ENCODE results near the gene IDI2. TPM values are rescaled to one million over a fixed set of nuclear protein-coding genes. Genes with fewer than 3 reads are reported as not detected.

IDI2 gene
- total RNA-seq (2016; rRNA removed; fragmentation: Illumina TruSeq; extraction: Trizol) (not detected in 2 replicates), polyA plus RNA-seq (2011; rRNA removed) (not detected in 2 replicates), polyA minus RNA-seq (2011; rRNA and poly(A)+ RNA removed; ENCODE audit: low replicate concordance) (not detected in 2 replicates), Bru-seq, nascent RNA (not detected), BruChase-seq, experiment 1, labeled RNA remaining after a 6-hour chase (percentile 22 among the genes with signal in this experiment), BruChase-seq, experiment 2, labeled RNA remaining after a 2-hour chase (not detected)
- total RNA-seq (2016; cell fraction: cytosol; rRNA removed; fragmentation: Illumina TruSeq; extraction: Trizol; ENCODE audit: low read depth) = not detected in 2 replicates
- not detected in 2 replicates for total RNA-seq (2016; cell fraction: insoluble cytoplasmic fraction; rRNA removed; fragmentation: Illumina TruSeq; extraction: Trizol)
- total RNA-seq (2016; cell fraction: membrane; rRNA removed; fragmentation: Illumina TruSeq; extraction: Trizol) = not detected in 2 replicates
- not detected in 2 replicates for total RNA-seq (2016; cell fraction: nucleus; rRNA removed; fragmentation: Illumina TruSeq; extraction: Trizol)
- polyA plus RNA-seq (2011; cell fraction: cytosol; rRNA removed) = not detected in 2 replicates
- polyA plus RNA-seq (2011; cell fraction: nucleus; rRNA removed) = not detected in 2 replicates
- polyA plus RNA-seq (2012) = not detected in 2 replicates
- polyA plus RNA-seq (2016; cell fraction: cytosol; fragmentation: Illumina TruSeq; extraction: Trizol; ENCODE audit: low read depth) = not detected in 2 replicates
- polyA plus RNA-seq (2016; cell fraction: insoluble cytoplasmic fraction; fragmentation: Illumina TruSeq; extraction: Trizol; ENCODE audit: low read depth) = not detected in 2 replicates
- polyA plus RNA-seq (2016; cell fraction: membrane; fragmentation: Illumina TruSeq; extraction: Trizol; ENCODE audit: low read depth) = not detected in 2 replicates
- not detected in 2 replicates for polyA plus RNA-seq (2016; cell fraction: nucleus; fragmentation: Illumina TruSeq; extraction: Trizol; ENCODE audit: insufficient read depth, low read depth)
- polyA minus RNA-seq (2011; cell fraction: cytosol; rRNA and poly(A)+ RNA removed) = not detected in 2 replicates
- not detected in 2 replicates for polyA minus RNA-seq (2011; cell fraction: nucleus; rRNA and poly(A)+ RNA removed)
- long read RNA-seq, experiment 1 = 0 reads
- long read RNA-seq, experiment 2 = 0 reads

- Histone ChIP-seq H3K9ac (ENCODE audit: insufficient read depth, low read depth, low read length) (no peak within 1 kb of the TSS), H3K4me2 (ENCODE audit: low read depth, low read length) (no peak within 1 kb of the TSS), H3K27ac (ENCODE audit: extremely low read length, insufficient read depth, low read length) (no peak within 1 kb of the TSS), H3K4me1 (ENCODE audit: insufficient read depth, low read length) (no peaks in the 10 kb centered on the region), H3K9me3 (ENCODE audit: low read length) (no peaks in the 10 kb centered on the region), H3K27me3 (ENCODE audit: control insufficient read depth in 1 of 2, insufficient read depth in 2 of 2, low read length in 2 of 2) (no peaks in the 10 kb centered on the region), H2AFZ (ENCODE audit: low read length) (no peak within 1 kb of the TSS), H4K20me1 (ENCODE audit: insufficient read depth, low read length) (no peaks in the 10 kb centered on the region), H3K79me2 (ENCODE audit: insufficient read depth, low read length) (no peaks in the 10 kb centered on the region), H3K36me3 (replicated peaks in 1 of 2; ENCODE audit: control insufficient read depth in 1 of 2, insufficient read depth in 2 of 2, low read length in 2 of 2) (no peaks in the 10 kb centered on the region), H3K4me3 (replicated peaks in 1 of 3; ENCODE audit: insufficient read depth in 1 of 3, low read depth in 2 of 3, low read length in 3 of 3) (no peak within 1 kb of the TSS)
- intact Hi-C loops (cut with micrococcal nuclease; ENCODE audit: unreplicated experiment) = no loop called here
- no peak for FAIRE-seq
- no TSS peak for BruUV-seq (replicated peaks)
- WGBS (ENCODE audit: low lambda C conversion rate) = 21% methylated on average over 1 of the region's 1 CpG
- ChIA-PET CTCF (ENCODE audit: low intra/inter-chr PET ratio, low total read pairs) (no interaction called here), POLR2A (no interaction called here)
- ATAC-seq = no peak
- in situ Hi-C loops (cut with HindIII; ENCODE audit: extremely low pct_ligation_motif_present, low pct_unique_long_range_greater_than_20kb) = no loop called here
- TF ChIP-seq, protein P1, sequence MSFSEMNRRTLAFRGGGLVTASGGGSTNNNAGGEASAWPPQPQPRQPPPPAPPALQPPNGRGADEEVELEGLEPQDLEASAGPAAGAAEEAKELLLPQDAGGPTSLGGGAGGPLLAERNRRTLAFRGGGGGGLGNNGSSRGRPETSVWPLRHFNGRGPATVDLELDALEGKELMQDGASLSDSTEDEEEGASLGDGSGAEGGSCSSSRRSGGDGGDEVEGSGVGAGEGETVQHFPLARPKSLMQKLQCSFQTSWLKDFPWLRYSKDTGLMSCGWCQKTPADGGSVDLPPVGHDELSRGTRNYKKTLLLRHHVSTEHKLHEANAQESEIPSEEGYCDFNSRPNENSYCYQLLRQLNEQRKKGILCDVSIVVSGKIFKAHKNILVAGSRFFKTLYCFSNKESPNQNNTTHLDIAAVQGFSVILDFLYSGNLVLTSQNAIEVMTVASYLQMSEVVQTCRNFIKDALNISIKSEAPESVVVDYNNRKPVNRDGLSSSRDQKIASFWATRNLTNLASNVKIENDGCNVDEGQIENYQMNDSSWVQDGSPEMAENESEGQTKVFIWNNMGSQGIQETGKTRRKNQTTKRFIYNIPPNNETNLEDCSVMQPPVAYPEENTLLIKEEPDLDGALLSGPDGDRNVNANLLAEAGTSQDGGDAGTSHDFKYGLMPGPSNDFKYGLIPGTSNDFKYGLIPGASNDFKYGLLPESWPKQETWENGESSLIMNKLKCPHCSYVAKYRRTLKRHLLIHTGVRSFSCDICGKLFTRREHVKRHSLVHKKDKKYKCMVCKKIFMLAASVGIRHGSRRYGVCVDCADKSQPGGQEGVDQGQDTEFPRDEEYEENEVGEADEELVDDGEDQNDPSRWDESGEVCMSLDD (CRISPR knock-in tag; IDR thresholded peaks at IDR 0.05; ENCODE audit: borderline replicate concordance) = no peak
- TF ChIP-seq TARDBP (CRISPR knock-in tag; IDR thresholded peaks at IDR 0.05) (no peak), NFYB (CRISPR knock-in tag; IDR thresholded peaks at IDR 0.05) (no peak)
- TF ChIP-seq, protein P2, sequence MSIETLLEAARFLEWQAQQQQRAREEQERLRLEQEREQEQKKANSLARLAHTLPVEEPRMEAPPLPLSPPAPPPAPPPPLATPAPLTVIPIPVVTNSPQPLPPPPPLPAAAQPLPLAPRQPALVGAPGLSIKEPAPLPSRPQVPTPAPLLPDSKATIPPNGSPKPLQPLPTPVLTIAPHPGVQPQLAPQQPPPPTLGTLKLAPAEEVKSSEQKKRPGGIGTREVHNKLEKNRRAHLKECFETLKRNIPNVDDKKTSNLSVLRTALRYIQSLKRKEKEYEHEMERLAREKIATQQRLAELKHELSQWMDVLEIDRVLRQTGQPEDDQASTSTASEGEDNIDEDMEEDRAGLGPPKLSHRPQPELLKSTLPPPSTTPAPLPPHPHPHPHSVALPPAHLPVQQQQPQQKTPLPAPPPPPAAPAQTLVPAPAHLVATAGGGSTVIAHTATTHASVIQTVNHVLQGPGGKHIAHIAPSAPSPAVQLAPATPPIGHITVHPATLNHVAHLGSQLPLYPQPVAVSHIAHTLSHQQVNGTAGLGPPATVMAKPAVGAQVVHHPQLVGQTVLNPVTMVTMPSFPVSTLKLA (IDR thresholded peaks at IDR 0.05) = no peak
- DNase-seq (ENCODE audit: low spot score) = no peak
Observed at GRCh38 chr10:1025683-1026082, at the start of gene IDI2. Gene IDI2 (minus strand): TSS chr10:1025859. CDS start chr10:1024723, 1,136 bp downstream.
